ENCODE measurements around the gene MMS22L. TPM values are rescaled to one million over a fixed set of nuclear protein-coding genes. Genes with fewer than 3 reads are reported as not detected.
A peak's percentile ranks its signal among the peaks of the same experiment; 100 is the strongest.

Gene MMS22L
- total and polyA plus RNA-seq, 2 of the 13 experiments (the other 11 are each of a cell fraction or from before 2014, with no cell fraction given) = 6.2 to 32.9 TPM

DNA sequence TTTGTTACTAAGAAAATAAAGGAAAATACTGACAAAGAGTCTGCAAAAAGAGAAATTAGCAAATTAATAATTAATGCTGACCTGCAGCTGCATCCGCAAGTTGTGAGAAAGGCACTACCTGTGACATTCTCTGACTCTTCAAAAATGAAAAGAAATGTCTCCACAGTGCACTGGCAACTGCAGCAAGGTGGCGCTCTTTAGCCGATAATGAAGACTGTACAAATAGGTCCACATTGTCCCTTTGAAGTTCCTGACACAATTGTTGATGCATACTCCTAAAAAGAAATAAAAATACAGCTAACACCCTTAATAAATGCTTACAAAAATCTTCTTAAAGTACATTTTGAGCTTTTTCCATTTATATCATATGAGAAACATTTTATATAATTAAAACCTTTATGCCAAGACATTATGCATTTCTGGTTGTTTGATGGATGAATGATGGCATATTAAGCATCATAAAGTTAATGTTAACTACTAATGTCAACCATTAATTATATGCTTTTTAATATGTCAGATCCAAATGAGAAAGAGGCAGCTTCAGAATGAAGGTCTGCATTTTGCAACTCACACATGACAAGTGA is 96.5 kb downstream of the MMS22L start:
- peak; percentile 66 for DNase-seq (ENCODE audit: low spot score)
- BruUV-seq (replicated peaks) = no TSS peak
- ATAC-seq = peak; percentile 93
- Histone ChIP-seq H3K27ac (ENCODE audit: extremely low read length, insufficient read depth, low read length) (no peak overlapping the region), H3K4me2 (ENCODE audit: low read depth, low read length) (no peak overlapping the region), H3K79me2 (ENCODE audit: insufficient read depth, low read length) (no peaks in the 10 kb centered on the region), H3K9me3 (ENCODE audit: low read length) (no peaks in the 10 kb centered on the region), H3K36me3 (replicated peaks in 1 of 2; ENCODE audit: control insufficient read depth in 1 of 2, insufficient read depth in 2 of 2, low read length in 2 of 2) (no peaks in the 10 kb centered on the region), H3K4me1 (ENCODE audit: insufficient read depth, low read length) (peaks cover 10% of the 10 kb centered on the region), H3K27me3 (ENCODE audit: control insufficient read depth in 1 of 2, insufficient read depth in 2 of 2, low read length in 2 of 2) (no peaks in the 10 kb centered on the region), H3K4me3 (replicated peaks in 1 of 3; ENCODE audit: insufficient read depth in 1 of 3, low read depth in 2 of 3, low read length in 3 of 3) (no peak overlapping the region), H4K20me1 (ENCODE audit: insufficient read depth, low read length) (no peaks in the 10 kb centered on the region), H2AFZ (ENCODE audit: low read length) (no peak overlapping the region), H3K9ac (ENCODE audit: insufficient read depth, low read depth, low read length) (no peak overlapping the region)
- intact Hi-C loops (cut with micrococcal nuclease; ENCODE audit: unreplicated experiment) (loop anchor here (1.0 to 2.0 kb wide), 5 partner anchors 208 to 1652 kb away; no protein-coding TSS in a partner anchor), in situ Hi-C loops (cut with HindIII; ENCODE audit: extremely low pct_ligation_motif_present, low pct_unique_long_range_greater_than_20kb) (loop anchor here (10.0 kb wide), 1 partner anchor 208 kb away; no protein-coding TSS in a partner anchor)
- 33% methylated on average over 3 of the region's 3 CpGs for WGBS (ENCODE audit: low lambda C conversion rate)
- CTCF ChIA-PET (ENCODE audit: low intra/inter-chr PET ratio, low total read pairs) = interaction anchor here (4.3 kb wide), 1 partner anchor 207 kb away, joined by 37 read pairs; no protein-coding TSS in a partner anchor
- peak; percentile 89 for FAIRE-seq
- POLR2A ChIA-PET = no interaction called here
- TF ChIP-seq ZNF44 (CRISPR knock-in tag; IDR thresholded peaks at IDR 0.05) (no peak), MLXIP (CRISPR knock-in tag; IDR thresholded peaks at IDR 0.05; ENCODE audit: borderline replicate concordance) (no peak), ZNF839 (CRISPR knock-in tag; IDR thresholded peaks at IDR 0.05; ENCODE audit: borderline replicate concordance) (no peak), RAD21 (CRISPR knock-in tag; IDR thresholded peaks at IDR 0.05) (peak; percentile 57), STAG1 (CRISPR knock-in tag; IDR thresholded peaks at IDR 0.05) (peak; percentile 80), TRIM24 (CRISPR knock-in tag; IDR thresholded peaks at IDR 0.05) (no peak), GMEB1 (CRISPR knock-in tag; IDR thresholded peaks at IDR 0.05; ENCODE audit: borderline replicate concordance) (no peak), NFE2L1 (CRISPR knock-in tag; IDR thresholded peaks at IDR 0.05; ENCODE audit: borderline replicate concordance) (no peak), POGZ (CRISPR knock-in tag; IDR thresholded peaks at IDR 0.05) (no peak), NRL (CRISPR knock-in tag; IDR thresholded peaks at IDR 0.05; ENCODE audit: borderline replicate concordance) (no peak), ONECUT2 (CRISPR knock-in tag; IDR thresholded peaks at IDR 0.05) (no peak), ZZZ3 (CRISPR knock-in tag; IDR thresholded peaks at IDR 0.05; ENCODE audit: borderline replicate concordance) (no peak), FOSL1 (CRISPR knock-in tag; IDR thresholded peaks at IDR 0.05; ENCODE audit: borderline replicate concordance) (no peak), HDAC2 (CRISPR knock-in tag; IDR thresholded peaks at IDR 0.05) (no peak), SMC3 (IDR thresholded peaks at IDR 0.05; ENCODE audit: low read length) (peak; percentile 69)
- TF ChIP-seq, protein P1, sequence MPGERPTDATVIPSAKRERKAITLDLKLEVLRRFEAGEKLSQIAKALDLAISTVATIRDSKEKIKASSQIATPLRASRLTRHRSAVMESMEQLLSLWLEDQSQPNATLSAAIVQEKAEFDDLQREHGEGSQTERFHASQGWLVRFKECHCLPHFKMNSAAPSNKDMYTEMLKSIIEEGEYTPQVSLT (CRISPR knock-in tag; IDR thresholded peaks at IDR 0.05; ENCODE audit: borderline replicate concordance, low read depth) = no peak
- TF ChIP-seq, protein P2, sequence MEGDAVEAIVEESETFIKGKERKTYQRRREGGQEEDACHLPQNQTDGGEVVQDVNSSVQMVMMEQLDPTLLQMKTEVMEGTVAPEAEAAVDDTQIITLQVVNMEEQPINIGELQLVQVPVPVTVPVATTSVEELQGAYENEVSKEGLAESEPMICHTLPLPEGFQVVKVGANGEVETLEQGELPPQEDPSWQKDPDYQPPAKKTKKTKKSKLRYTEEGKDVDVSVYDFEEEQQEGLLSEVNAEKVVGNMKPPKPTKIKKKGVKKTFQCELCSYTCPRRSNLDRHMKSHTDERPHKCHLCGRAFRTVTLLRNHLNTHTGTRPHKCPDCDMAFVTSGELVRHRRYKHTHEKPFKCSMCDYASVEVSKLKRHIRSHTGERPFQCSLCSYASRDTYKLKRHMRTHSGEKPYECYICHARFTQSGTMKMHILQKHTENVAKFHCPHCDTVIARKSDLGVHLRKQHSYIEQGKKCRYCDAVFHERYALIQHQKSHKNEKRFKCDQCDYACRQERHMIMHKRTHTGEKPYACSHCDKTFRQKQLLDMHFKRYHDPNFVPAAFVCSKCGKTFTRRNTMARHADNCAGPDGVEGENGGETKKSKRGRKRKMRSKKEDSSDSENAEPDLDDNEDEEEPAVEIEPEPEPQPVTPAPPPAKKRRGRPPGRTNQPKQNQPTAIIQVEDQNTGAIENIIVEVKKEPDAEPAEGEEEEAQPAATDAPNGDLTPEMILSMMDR (CRISPR knock-in tag; IDR thresholded peaks at IDR 0.05) = peak; percentile 83

Measured in HepG2 (cell line).